GM18873 (cell line): ENCODE measurements around the gene OR9A2.
"Not testable (repeated sequence)": the region's sequence is repeated elsewhere in the genome, so short reads cannot be mapped to it uniquely, and the experiment has no call there.

Experiments
- ATAC-seq: cut with Tn5 transposase; IDR thresholded peaks from one replicate; pipeline ENCODE4 v1.9.1; 2021; ENCODE audit warnings: mild to moderate bottlenecking, moderate library complexity, moderate number of reproducible peaks; ENCODE audit not compliant: unreplicated experiment, low FRiP score

OR9A2 gene

DNA sequence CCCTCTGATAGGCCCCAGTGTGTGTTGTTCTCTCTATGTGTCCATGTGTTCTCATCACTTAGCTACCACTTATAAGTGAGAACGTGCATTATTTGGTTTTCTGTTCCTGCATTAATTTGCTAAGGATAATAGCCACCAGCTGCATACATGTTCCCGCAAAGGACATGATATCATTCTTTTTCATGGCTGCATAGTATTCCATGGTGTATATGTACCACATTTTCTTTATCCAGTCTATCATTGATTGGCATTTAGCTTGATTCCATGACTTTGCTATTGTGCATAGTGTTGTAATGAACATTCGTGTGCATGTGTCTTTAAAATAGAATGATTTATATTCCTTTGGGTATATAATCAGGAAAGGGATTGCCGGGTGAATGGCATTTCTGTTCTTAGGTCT lies 48.5 kb downstream of the OR9A2 start:
- ATAC-seq: not testable (repeated sequence)
